K562 (cell line): ENCODE data around the gene ZNF407. TPM values are rescaled to one million over a fixed set of nuclear protein-coding genes. Genes with fewer than 3 reads are reported as not detected.

Experiments used
- ATAC-seq: fragments of 200-7000 bp; cut with Tn5 transposase; 3 replicates; pipeline ENCODE4 v1.9.1; 2020; ENCODE audit warnings: moderate library complexity
- BruUV-seq: library from RNA; stranded (reverse); fragments of 400-500 nt; replicated peaks from 2 replicates; lab custom pipeline; 2021; lab: Mats Ljungman, UMichigan
- CTCF ChIA-PET: fragments of 300-600 bp; formaldehyde crosslinking; extraction: SDS; loops from one replicate; lab custom pipeline; 2021; ENCODE audit warnings: low intra/inter-chr PET ratio; lab: Yijun Ruan, JAX
- POLR2A ChIA-PET: fragments of 300-600, 350-650 bp; sonication (Branson Sonifier 250); formaldehyde crosslinking; extraction: SDS; loops from one replicate; lab custom pipeline; 2021; ENCODE audit warnings: antibody characterized with exemption, inconsistent platforms; lab: Yijun Ruan, JAX
- DNase-seq, 4 experiments: peaks; one replicate each; pipeline versions ENCODE4 v3.0.0 to v3.0.0-alpha.2; 2011 to 2018; ENCODE audit warnings: low spot score in 3 of 4, mixed read lengths in 3 of 4; ENCODE audit errors: extremely low read depth in 1 of 4
- FAIRE-seq: peaks from 2 replicates; lab custom pipeline; 2011; peaks lifted over from hg19 to GRCh38; lab: Jason Lieb, UNC
- H2AFZ ChIP-seq: 2 replicates; pipeline ENCODE4 v1.6.0; 2011; ENCODE audit warnings: low read depth, low read length, control low read depth, inconsistent platforms
- H3K27ac ChIP-seq: fragments of 200-600 bp; 3 replicates; pipeline ENCODE4 v1.8.0; 2011; ENCODE audit warnings: low read depth, mild to moderate bottlenecking, control low read depth, inconsistent platforms, low read length, moderate library complexity, mixed read lengths; ENCODE audit errors: extremely low read depth
- H3K27me3 ChIP-seq, 2 experiments: fragments of 300-600 bp in 1 of 2; 2 replicates in 1 of 2; 3 replicates in 1 of 2; pipeline versions ENCODE4 v1.6.0 to v1.8.0; 2011; ENCODE audit warnings: inconsistent platforms in 2 of 2, low read length in 2 of 2, mild to moderate bottlenecking in 1 of 2, mixed read lengths in 1 of 2, moderate library complexity in 1 of 2; ENCODE audit not compliant: control insufficient read depth in 2 of 2, insufficient read depth in 2 of 2
- H3K36me3 ChIP-seq: fragments of 300-600 bp; 3 replicates; pipeline ENCODE4 v1.8.0; 2011; ENCODE audit warnings: mild to moderate bottlenecking, low read length, inconsistent platforms; ENCODE audit not compliant: control insufficient read depth, insufficient read depth
- H3K4me1 ChIP-seq, 2 experiments: fragments of 200-600 bp in 1 of 2; replicated peaks in 1 of 2; 2 replicates in 1 of 2; 3 replicates in 1 of 2; pipeline versions ENCODE4 v1.5.1 to v1.8.0; 2011; ENCODE audit warnings: inconsistent platforms in 2 of 2, low read length in 2 of 2, mild to moderate bottlenecking in 1 of 2, mixed read lengths in 1 of 2, moderate library complexity in 1 of 2; ENCODE audit not compliant: control insufficient read depth in 2 of 2, insufficient read depth in 2 of 2
- H3K4me2 ChIP-seq: 2 replicates; pipeline ENCODE4 v1.6.1; 2011; ENCODE audit warnings: low read length, control low read depth, inconsistent platforms, mixed read lengths; ENCODE audit not compliant: insufficient read depth
- H3K4me3 ChIP-seq: fragments of 200-600 bp; sonication (generic), shearing (Covaris generic); 2 replicates; pipeline ENCODE4 v1.5.1; 2016; ENCODE audit warnings: control low read depth, inconsistent platforms
- H3K79me2 ChIP-seq: fragments of 200-600 bp; 3 replicates; pipeline ENCODE4 v1.8.0; 2011; ENCODE audit warnings: low read length, inconsistent platforms; ENCODE audit not compliant: control insufficient read depth, insufficient read depth
- H3K9ac ChIP-seq, 2 experiments: 2 replicates each; pipeline versions ENCODE4 v1.6.0 to v1.6.1; 2011; ENCODE audit warnings: low read depth in 2 of 2, low read length in 2 of 2, control low read depth in 1 of 2, inconsistent platforms in 1 of 2, mild to moderate bottlenecking in 1 of 2, mixed read lengths in 1 of 2; ENCODE audit not compliant: insufficient read depth in 1 of 2
- H3K9me1 ChIP-seq: one replicate; pipeline ENCODE4 v1.6.0; 2011; ENCODE audit warnings: inconsistent platforms, mild to moderate bottlenecking, low read length, moderate library complexity; ENCODE audit not compliant: control insufficient read depth, insufficient read depth
- H3K9me3 ChIP-seq: replicated peaks from 2 replicates; pipeline ENCODE4 v1.5.1; 2011; ENCODE audit warnings: low read depth, low read length, inconsistent platforms; ENCODE audit not compliant: control insufficient read depth, insufficient read depth
- H4K20me1 ChIP-seq: replicated peaks from 2 replicates; pipeline ENCODE4 v1.6.1; 2011; ENCODE audit warnings: low read length, inconsistent platforms, mixed read lengths; ENCODE audit not compliant: control insufficient read depth, insufficient read depth
- BDP1 ChIP-seq: IDR thresholded peaks from 3 replicates; pipeline ENCODE4 v1.6.1; 2011; ENCODE audit not compliant: insufficient read length, insufficient read depth
- DMBX1 ChIP-seq: fragments of 250-450 bp; sonication (Bioruptor Pico); IDR thresholded peaks from 2 replicates; pipeline ENCODE4 v1.8.0; 2022; ENCODE audit warnings: inconsistent platforms, mild to moderate bottlenecking, moderate library complexity, borderline replicate concordance
- EHMT2 ChIP-seq: fragments of 450-650 bp; IDR thresholded peaks from 2 replicates; pipeline ENCODE4 v1.6.1; 2018; ENCODE audit warnings: antibody characterized with exemption
- FOS ChIP-seq: IDR thresholded peaks from 3 replicates; pipeline ENCODE4 v1.6.1; 2011; ENCODE audit not compliant: insufficient read length; ENCODE audit errors: extremely low read depth
- HNRNPK ChIP-seq: fragments of 200-400 bp; formaldehyde crosslinking; IDR thresholded peaks from one replicate; pipeline ENCODE4 v1.6.1; 2018; ENCODE audit warnings: mild to moderate bottlenecking, low read depth, low read length; ENCODE audit not compliant: poor library complexity, severe bottlenecking
- ILK ChIP-seq: fragments of 450-650 bp; IDR thresholded peaks from 2 replicates; pipeline ENCODE4 v1.6.1; 2016; ENCODE audit warnings: missing genetic modification characterization, low read depth, mild to moderate bottlenecking, missing compliant biosample characterization, moderate library complexity, borderline replicate concordance
- MAX ChIP-seq: sonication (generic); formaldehyde crosslinking; IDR thresholded peaks from 2 replicates; pipeline ENCODE4 v1.9.0; 2022; ENCODE audit warnings: mild to moderate bottlenecking, missing genetic modification reagents
- RHOXF2B ChIP-seq: fragments of 250-450 bp; sonication (Bioruptor Pico); conservative IDR thresholded peaks from 2 replicates; pipeline ENCODE4 v1.5.1; 2021
- ZNF197 ChIP-seq: fragments of 200-800 bp; sonication (Bioruptor generic); IDR thresholded peaks from 2 replicates; pipeline ENCODE4 v1.6.1; 2016; ENCODE audit warnings: low read depth, missing genetic modification characterization, missing compliant biosample characterization
- ZNF75A ChIP-seq: fragments of 450-650 bp; formaldehyde crosslinking; IDR thresholded peaks from 2 replicates; pipeline ENCODE4 v1.4.0; 2020; ENCODE audit warnings: mild to moderate bottlenecking
- WGBS: fragments of 100-300 bp; shearing (Covaris generic); methylation state at CpG from one replicate; pipeline ENCODE4 v1.1.6; 2016; ENCODE audit warnings: low coverage, mixed read lengths; ENCODE audit not compliant: insufficient coverage; ENCODE audit errors: missing lambda C conversion rate; 5-methylcytosine and 5-hydroxymethylcytosine counted together
- in situ Hi-C: fragments of 300-500 bp; cut with MboI; formaldehyde crosslinking; loops from 4 replicates; pipeline ENCODE4 v1.15.0; 2018; ENCODE audit warnings: inconsistent platforms, mixed read lengths
- intact Hi-C: fragments of 100-400 bp; cut with micrococcal nuclease; formaldehyde crosslinking; loops from 2 replicates; pipeline ENCODE4 v1.14.2; 2022
- polyA plus RNA-seq, 8 experiments: library from polyadenylated mRNA; depleted of rRNA in 4 of 8; stranded (reverse) in 5 of 8; unstranded in 3 of 8; fragments of >200 nt; fragmentation: Nextera tagmentation in 2 of 8; fragmentation: Illumina TruSeq in 1 of 8; extraction: Ambion mirVana in 2 of 8; extraction: Trizol in 1 of 8; gene quantifications; 2 replicates each; pipeline versions ENCODE4 v1.2.1 to v1.2.3, GENCODE V29; 2011 to 2014; ENCODE audit warnings: inconsistent platforms in 1 of 8, missing spikeins in 1 of 8
- total RNA-seq, 7 experiments: library from RNA; depleted of rRNA in 6 of 7; stranded (reverse); fragments of >200 nt in 6 of 7; fragmentation: Illumina TruSeq in 2 of 7; extraction: Trizol in 2 of 7; gene quantifications; 2 replicates each; pipeline versions ENCODE4 v1.2.1 to v1.2.3, GENCODE V29; 2011 to 2021; ENCODE audit warnings: low replicate concordance in 1 of 7

Gene ZNF407
- total and polyA plus RNA-seq, 9 of the 15 experiments (the other 6 are each of a cell fraction or from before 2014, with no cell fraction given): 0.21 to 5.4 (median 2.3) TPM

GRCh38 chr18:74905247-74905646 is 307.6 kb downstream of the ZNF407 start:
- ChIA-PET CTCF (no interaction called here), POLR2A (no interaction called here)
- BruUV-seq: no TSS peak
- H3K4me2 ChIP-seq: no peak overlapping the region
- no peak overlapping the region for H3K27ac ChIP-seq
- no peak overlapping the region for H3K9ac ChIP-seq
- ATAC-seq: no peak
- no peak overlapping the region for H2AFZ ChIP-seq
- peaks cover 0 to 3% of the 10 kb centered on the region in 2 experiments; a peak in 2 of 5 replicates for H3K4me1 ChIP-seq
- H3K9me1 ChIP-seq: no peaks in the 10 kb centered on the region
- in situ Hi-C loops: no loop called here
- no peak overlapping the region for H3K4me3 ChIP-seq
- intact Hi-C loops: no loop called here
- H3K9me3 ChIP-seq: no peaks in the 10 kb centered on the region
- H3K36me3 ChIP-seq: no peaks in the 10 kb centered on the region
- WGBS: 75% methylated on average over 11 of the region's 15 CpGs
- no peaks in the 10 kb centered on the region for H4K20me1 ChIP-seq
- H3K79me2 ChIP-seq: no peaks in the 10 kb centered on the region
- H3K27me3 ChIP-seq: no peaks in the 10 kb centered on the region
- DNase-seq: no peak
- TF ChIP-seq ZNF197 (CRISPR knock-in tag) (no peak), RHOXF2B (CRISPR knock-in tag) (no peak), ILK (tag) (no peak), FOS (no peak), ZNF75A (CRISPR knock-in tag) (no peak), DMBX1 (CRISPR knock-in tag) (no peak), HNRNPK (no peak)
- TF ChIP-seq, all 486 proteins: peak for 0
- no peak for FAIRE-seq

GRCh38 chr18:74906184-74906583 is 308.5 kb downstream of the ZNF407 start:
- TF ChIP-seq EHMT2: no peak
- no peak for TF ChIP-seq BDP1
- TF ChIP-seq MAX (CRISPR knock-in tag): no peak
- ATAC-seq: no peak
- FAIRE-seq: no peak
- Histone ChIP-seq H3K79me2 (no peaks in the 10 kb centered on the region), H3K27ac (no peak overlapping the region), H3K9ac (no peak overlapping the region), H3K36me3 (no peaks in the 10 kb centered on the region), H3K27me3 (no peaks in the 10 kb centered on the region), H4K20me1 (no peaks in the 10 kb centered on the region), H3K9me1 (no peaks in the 10 kb centered on the region), H2AFZ (no peak overlapping the region), H3K4me1 (peaks cover 0 to 1% of the 10 kb centered on the region in 2 experiments; a peak in 2 of 5 replicates), H3K9me3 (no peaks in the 10 kb centered on the region), H3K4me3 (no peak overlapping the region), H3K4me2 (no peak overlapping the region)
- no peak for DNase-seq
- POLR2A ChIA-PET: no interaction called here
- no TSS peak for BruUV-seq
- CTCF ChIA-PET: no interaction called here
- in situ Hi-C loops: no loop called here
- intact Hi-C loops: no loop called here
- 17% methylated on average over 2 of the region's 2 CpGs for WGBS
